Measurements from ENCODE around the gene PSME1.
A peak's percentile ranks its signal among the peaks of the same experiment; 100 is the strongest.

The PSME1 gene

GRCh38 chr14:24141097-24141880, 5.3 kb downstream of the PSME1 start, which contains the start of gene EMC9:
Gene EMC9, minus strand, starts transcription at chr14:24141591. Its CDS starts 287 bp downstream, at chr14:24141304.
- Histone ChIP-seq H2AFZ (ENCODE audit: insufficient read depth, low read length, poor library complexity) (peak within 1 kb of the TSS; percentile 77), H3K79me1 (ENCODE audit: low read length) (peaks cover 13% of the 10 kb centered on the region), H2BK12ac (ENCODE audit: low read length) (no peak within 1 kb of the TSS), H3K23ac (ENCODE audit: low read length) (no peak within 1 kb of the TSS), H4K8ac (ENCODE audit: low read depth, low read length) (peak within 1 kb of the TSS; percentile 93), H3K4me1 (ENCODE audit: control insufficient read depth in 1 of 2, insufficient read depth in 2 of 2, low read length in 2 of 2) (peaks cover 8 to 15% of the 10 kb centered on the region in 2 experiments), H3K4ac (ENCODE audit: low read depth, low read length) (peak within 1 kb of the TSS; percentile 92), H3K14ac (ENCODE audit: low read length) (peak within 1 kb of the TSS; percentile 95), H3K9me3 (ENCODE audit: insufficient read depth, low read depth, low read length) (peaks cover 1% of the 10 kb centered on the region), H3K36me3 (ENCODE audit: control insufficient read depth in 1 of 2, insufficient read depth in 2 of 2, low read length in 2 of 2) (peaks cover 23% of the 10 kb centered on the region in 2 experiments), H3K4me3 (ENCODE audit: low read depth, low read length) (peak within 1 kb of the TSS; percentile 94), H4K91ac (ENCODE audit: low read depth, low read length) (peak within 1 kb of the TSS; percentile 83), H3K4me2 (ENCODE audit: low read length) (peak within 1 kb of the TSS; percentile 90), H2BK5ac (ENCODE audit: low read depth, low read length, poor library complexity) (peak within 1 kb of the TSS; percentile 81), H4K12ac (ENCODE audit: low read depth, low read length) (peak within 1 kb of the TSS; percentile 48), H2BK120ac (ENCODE audit: insufficient read depth, low read length, poor library complexity) (peak within 1 kb of the TSS; percentile 65), H3K9ac (ENCODE audit: low read length) (peak within 1 kb of the TSS; percentile 88), H3K18ac (ENCODE audit: low read length) (peak within 1 kb of the TSS; percentile 95), H3K27me3 (ENCODE audit: insufficient read depth, low read length) (no peaks in the 10 kb centered on the region), H3K27ac (ENCODE audit: low read depth, low read length) (peak within 1 kb of the TSS; percentile 84), H2AK5ac (ENCODE audit: low read length) (peak within 1 kb of the TSS; percentile 67), H3K79me2 (ENCODE audit: control insufficient read depth, insufficient read depth, low read length, poor library complexity) (peaks cover 8% of the 10 kb centered on the region)
- peak; percentile 100 for DNase-seq
- WGBS (ENCODE audit: extremely low coverage, insufficient coverage, insufficient read length): no CpG with 5 or more reads among the region's 65 CpGs

- Histone ChIP-seq H4K8ac (ENCODE audit: low read depth, low read length) (no peak overlapping the region), H3K23ac (ENCODE audit: low read length) (no peak overlapping the region), H3K36me3 (ENCODE audit: control insufficient read depth in 1 of 2, insufficient read depth in 2 of 2, low read length in 2 of 2) (peaks cover 14 to 16% of the 10 kb centered on the region in 2 experiments), H3K27me3 (ENCODE audit: insufficient read depth, low read length) (no peaks in the 10 kb centered on the region), H3K9me3 (ENCODE audit: insufficient read depth, low read depth, low read length) (peaks cover 1% of the 10 kb centered on the region), H3K27ac (ENCODE audit: low read depth, low read length) (no peak overlapping the region), H3K14ac (ENCODE audit: low read length) (no peak overlapping the region), H4K91ac (ENCODE audit: low read depth, low read length) (no peak overlapping the region), H3K4me1 (ENCODE audit: control insufficient read depth in 1 of 2, insufficient read depth in 2 of 2, low read length in 2 of 2) (peaks cover 9 to 16% of the 10 kb centered on the region in 2 experiments), H2BK5ac (ENCODE audit: low read depth, low read length, poor library complexity) (no peak overlapping the region), H3K9ac (ENCODE audit: low read length) (no peak overlapping the region), H2BK12ac (ENCODE audit: low read length) (no peak overlapping the region), H2AFZ (ENCODE audit: insufficient read depth, low read length, poor library complexity) (no peak overlapping the region), H3K4me2 (ENCODE audit: low read length) (no peak overlapping the region), H4K12ac (ENCODE audit: low read depth, low read length) (no peak overlapping the region), H3K4me3 (ENCODE audit: low read depth, low read length) (no peak overlapping the region), H3K79me2 (ENCODE audit: control insufficient read depth, insufficient read depth, low read length, poor library complexity) (peaks cover 19% of the 10 kb centered on the region), H3K18ac (ENCODE audit: low read length) (no peak overlapping the region), H3K4ac (ENCODE audit: low read depth, low read length) (no peak overlapping the region), H3K79me1 (ENCODE audit: low read length) (peaks cover 21% of the 10 kb centered on the region), H2BK120ac (ENCODE audit: insufficient read depth, low read length, poor library complexity) (no peak overlapping the region), H2AK5ac (ENCODE audit: low read length) (no peak overlapping the region)
- DNase-seq: no peak
- WGBS (ENCODE audit: extremely low coverage, insufficient coverage, insufficient read length): no CpG with 5 or more reads among the region's 2 CpGs
These were observed 7.5 kb downstream of the PSME1 start for GRCh38 chr14:24143511-24143910.

- peaks cover 10 to 16% of the 10 kb centered on the region in 2 experiments for H3K4me1 ChIP-seq (ENCODE audit: control insufficient read depth in 1 of 2, insufficient read depth in 2 of 2, low read length in 2 of 2)
- no peak overlapping the region for H4K91ac ChIP-seq (ENCODE audit: low read depth, low read length)
- no peak overlapping the region for H2AK5ac ChIP-seq (ENCODE audit: low read length)
- no peak overlapping the region for H4K8ac ChIP-seq (ENCODE audit: low read depth, low read length)
- WGBS (ENCODE audit: extremely low coverage, insufficient coverage, insufficient read length): no CpG with 5 or more reads among the region's 1 CpG
- H3K18ac ChIP-seq (ENCODE audit: low read length): no peak overlapping the region
- H4K12ac ChIP-seq (ENCODE audit: low read depth, low read length): no peak overlapping the region
- no peak for DNase-seq
- H2BK5ac ChIP-seq (ENCODE audit: low read depth, low read length, poor library complexity): no peak overlapping the region
- peaks cover 19% of the 10 kb centered on the region for H3K79me2 ChIP-seq (ENCODE audit: control insufficient read depth, insufficient read depth, low read length, poor library complexity)
- H3K4ac ChIP-seq (ENCODE audit: low read depth, low read length): no peak overlapping the region
- no peak overlapping the region for H2BK120ac ChIP-seq (ENCODE audit: insufficient read depth, low read length, poor library complexity)
- no peak overlapping the region for H2BK12ac ChIP-seq (ENCODE audit: low read length)
- H3K14ac ChIP-seq (ENCODE audit: low read length): no peak overlapping the region
- no peak overlapping the region for H3K27ac ChIP-seq (ENCODE audit: low read depth, low read length)
- no peak overlapping the region for H3K23ac ChIP-seq (ENCODE audit: low read length)
- H3K4me2 ChIP-seq (ENCODE audit: low read length): no peak overlapping the region
- H3K4me3 ChIP-seq (ENCODE audit: low read depth, low read length): no peak overlapping the region
- H3K36me3 ChIP-seq (ENCODE audit: control insufficient read depth in 1 of 2, insufficient read depth in 2 of 2, low read length in 2 of 2): peaks cover 10 to 13% of the 10 kb centered on the region in 2 experiments
- peaks cover 1% of the 10 kb centered on the region for H3K9me3 ChIP-seq (ENCODE audit: insufficient read depth, low read depth, low read length)
- H3K9ac ChIP-seq (ENCODE audit: low read length): no peak overlapping the region
- no peaks in the 10 kb centered on the region for H3K27me3 ChIP-seq (ENCODE audit: insufficient read depth, low read length)
- peaks cover 21% of the 10 kb centered on the region for H3K79me1 ChIP-seq (ENCODE audit: low read length)
- no peak overlapping the region for H2AFZ ChIP-seq (ENCODE audit: insufficient read depth, low read length, poor library complexity)
These were observed 8.5 kb downstream of the PSME1 start for GRCh38 chr14:24144451-24144850.

GRCh38 chr14:24145219-24145618, 9.2 kb downstream of the PSME1 start:
- Histone ChIP-seq H3K27ac (ENCODE audit: low read depth, low read length) (no peak overlapping the region), H3K9ac (ENCODE audit: low read length) (no peak overlapping the region)
- no CpG with 5 or more reads among the region's 2 CpGs for WGBS (ENCODE audit: extremely low coverage, insufficient coverage, insufficient read length)

More at GRCh38 chr14:24145219-24145618, 9.2 kb downstream of the PSME1 start:
- Histone ChIP-seq H3K79me2 (ENCODE audit: control insufficient read depth, insufficient read depth, low read length, poor library complexity) (peaks cover 19% of the 10 kb centered on the region), H2AK5ac (ENCODE audit: low read length) (no peak overlapping the region), H4K91ac (ENCODE audit: low read depth, low read length) (no peak overlapping the region), H2AFZ (ENCODE audit: insufficient read depth, low read length, poor library complexity) (no peak overlapping the region), H3K9me3 (ENCODE audit: insufficient read depth, low read depth, low read length) (no peaks in the 10 kb centered on the region), H4K12ac (ENCODE audit: low read depth, low read length) (no peak overlapping the region), H3K14ac (ENCODE audit: low read length) (no peak overlapping the region), H3K79me1 (ENCODE audit: low read length) (peaks cover 21% of the 10 kb centered on the region), H3K27me3 (ENCODE audit: insufficient read depth, low read length) (no peaks in the 10 kb centered on the region), H4K8ac (ENCODE audit: low read depth, low read length) (no peak overlapping the region), H2BK12ac (ENCODE audit: low read length) (no peak overlapping the region), H3K18ac (ENCODE audit: low read length) (no peak overlapping the region), H3K36me3 (ENCODE audit: control insufficient read depth in 1 of 2, insufficient read depth in 2 of 2, low read length in 2 of 2) (peaks cover 13 to 19% of the 10 kb centered on the region in 2 experiments), H2BK5ac (ENCODE audit: low read depth, low read length, poor library complexity) (no peak overlapping the region), H3K4ac (ENCODE audit: low read depth, low read length) (no peak overlapping the region), H3K4me1 (ENCODE audit: control insufficient read depth in 1 of 2, insufficient read depth in 2 of 2, low read length in 2 of 2) (peaks cover 10 to 16% of the 10 kb centered on the region in 2 experiments), H3K4me3 (ENCODE audit: low read depth, low read length) (no peak overlapping the region), H3K4me2 (ENCODE audit: low read length) (no peak overlapping the region), H2BK120ac (ENCODE audit: insufficient read depth, low read length, poor library complexity) (no peak overlapping the region), H3K23ac (ENCODE audit: low read length) (no peak overlapping the region)
- DNase-seq: no peak
